ENCODE results near the gene CSF2RB. TPM values are rescaled to one million over a fixed set of nuclear protein-coding genes. Genes with fewer than 3 reads are reported as not detected.

CSF2RB gene
- total RNA-seq, 1 donor from 2014 or later, result not detected

DNA sequence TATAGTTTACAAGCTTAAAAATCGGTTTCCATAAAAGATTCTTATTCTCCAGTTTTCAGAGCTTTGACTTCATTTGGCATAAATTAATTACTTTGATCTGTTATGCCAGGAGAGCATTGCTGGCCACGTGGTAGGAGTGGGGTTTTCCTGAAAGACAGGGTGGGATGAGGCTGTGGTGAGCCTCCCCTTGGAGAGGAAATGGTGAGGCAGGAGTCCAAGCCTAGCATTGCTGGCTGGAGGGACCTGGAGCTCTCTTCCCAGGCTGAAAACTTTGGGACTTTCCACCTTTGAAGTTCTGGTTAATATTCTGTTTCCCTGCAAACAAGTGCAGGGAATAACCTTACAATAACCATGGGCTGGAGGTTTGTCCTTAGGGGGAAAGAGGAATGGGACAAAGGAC is 21.1 kb upstream of the CSF2RB start:
- Histone ChIP-seq H3K36me3 (no peaks in the 10 kb centered on the region), H3K9ac (no peak overlapping the region), H3K79me2 (ENCODE audit: low read depth) (no peaks in the 10 kb centered on the region), H3K4me2 (no peak overlapping the region), H3K27ac (no peak overlapping the region), H3K9me3 (ENCODE audit: low read depth) (no peaks in the 10 kb centered on the region), H2AFZ (replicated peaks) (no peak overlapping the region), H3K4me3 (no peak overlapping the region), H3K27me3 (no peaks in the 10 kb centered on the region), H3F3A (ENCODE audit: low read depth) (no peaks in the 10 kb centered on the region), H4K20me1 (ENCODE audit: low read depth) (no peaks in the 10 kb centered on the region), H3K4me1 (no peaks in the 10 kb centered on the region)
- no peak for TF ChIP-seq EZH2 (IDR thresholded peaks at IDR 0.05)
- no peak for TF ChIP-seq EZH2phosphoT487 (IDR thresholded peaks at IDR 0.05)
- no peak for TF ChIP-seq CTCF (IDR thresholded peaks at IDR 0.05)
- DNase-seq (ENCODE audit: low spot score), result no peak
- Mint-ChIP-seq H3K27me3 (ENCODE audit: insufficient read depth, low read depth) (peaks cover 7% of the 10 kb centered on the region), H3K9me3 (peaks cover 10% of the 10 kb centered on the region), H3K4me1 (no peaks in the 10 kb centered on the region), H3K4me3 (no peak overlapping the region), H3K27ac (no peak overlapping the region), H3K36me3 (peaks cover 2% of the 10 kb centered on the region)

- H3K9me3 Mint-ChIP-seq, result peaks cover 10% of the 10 kb centered on the region
- Histone ChIP-seq H3K27me3 (no peaks in the 10 kb centered on the region), H3K4me3 (no peak overlapping the region), H3K79me2 (ENCODE audit: low read depth) (no peaks in the 10 kb centered on the region), H3K9ac (no peak overlapping the region), H3K9me3 (ENCODE audit: low read depth) (no peaks in the 10 kb centered on the region), H3K36me3 (no peaks in the 10 kb centered on the region), H4K20me1 (ENCODE audit: low read depth) (no peaks in the 10 kb centered on the region), H3K4me1 (no peaks in the 10 kb centered on the region), H2AFZ (replicated peaks) (no peak overlapping the region), H3K27ac (no peak overlapping the region), H3F3A (ENCODE audit: low read depth) (no peaks in the 10 kb centered on the region), H3K4me2 (no peak overlapping the region)
- no peak overlapping the region for H3K27ac Mint-ChIP-seq
- no peaks in the 10 kb centered on the region for H3K4me1 Mint-ChIP-seq
- TF ChIP-seq EZH2 (IDR thresholded peaks at IDR 0.05), result no peak
- no peak for TF ChIP-seq EZH2phosphoT487 (IDR thresholded peaks at IDR 0.05)
- TF ChIP-seq CTCF (IDR thresholded peaks at IDR 0.05), result no peak
- no peak overlapping the region for H3K4me3 Mint-ChIP-seq
- peaks cover 2% of the 10 kb centered on the region for H3K36me3 Mint-ChIP-seq
- peaks cover 12% of the 10 kb centered on the region for H3K27me3 Mint-ChIP-seq (ENCODE audit: insufficient read depth, low read depth)
- no peak for DNase-seq (ENCODE audit: low spot score)
Observed at GRCh38 chr22:36893262-36893661, 20.2 kb upstream of the CSF2RB start.

DNA sequence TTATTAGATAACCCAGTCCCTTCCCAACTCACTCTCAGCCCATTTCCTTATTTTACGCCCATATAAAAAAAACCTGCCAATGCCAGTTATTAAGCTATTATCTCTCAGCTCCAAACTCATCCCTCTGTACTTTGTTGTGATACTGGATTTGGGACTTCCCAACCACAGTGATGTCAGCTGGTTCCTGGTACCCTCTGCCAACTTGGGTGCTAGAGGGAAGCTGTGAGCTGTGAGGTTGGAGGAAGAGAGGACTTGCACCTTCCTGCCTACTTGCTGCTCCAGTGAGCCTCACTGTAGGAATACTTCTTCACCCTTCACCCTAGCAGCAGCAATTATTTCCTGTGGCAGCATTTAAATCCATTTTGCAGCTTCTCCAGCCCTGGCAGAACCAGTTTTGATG is 19.2 kb upstream of the CSF2RB start:
- no peaks in the 10 kb centered on the region for H3K79me2 ChIP-seq (ENCODE audit: low read depth)
- no peaks in the 10 kb centered on the region for H3K36me3 Mint-ChIP-seq
- no peak overlapping the region for H3K9ac ChIP-seq
- H3K27ac ChIP-seq, result no peak overlapping the region
- DNase-seq (ENCODE audit: low spot score), result no peak
- no peaks in the 10 kb centered on the region for H3K4me1 ChIP-seq
- H3K27me3 ChIP-seq, result no peaks in the 10 kb centered on the region
- H3K4me1 Mint-ChIP-seq, result no peaks in the 10 kb centered on the region
- H3K9me3 Mint-ChIP-seq, result peaks cover 8% of the 10 kb centered on the region
- TF ChIP-seq CTCF (IDR thresholded peaks at IDR 0.05) (no peak), EZH2phosphoT487 (IDR thresholded peaks at IDR 0.05) (no peak), EZH2 (IDR thresholded peaks at IDR 0.05) (no peak)
- H3K4me3 Mint-ChIP-seq, result no peak overlapping the region
- H3K36me3 ChIP-seq, result no peaks in the 10 kb centered on the region
- no peaks in the 10 kb centered on the region for H3K9me3 ChIP-seq (ENCODE audit: low read depth)
- H3K4me3 ChIP-seq, result no peak overlapping the region
- no peak overlapping the region for H3K27ac Mint-ChIP-seq
- H4K20me1 ChIP-seq (ENCODE audit: low read depth), result no peaks in the 10 kb centered on the region
- H3K27me3 Mint-ChIP-seq (ENCODE audit: insufficient read depth, low read depth), result peaks cover 10% of the 10 kb centered on the region
- no peak overlapping the region for H2AFZ ChIP-seq (replicated peaks)
- H3F3A ChIP-seq (ENCODE audit: low read depth), result no peaks in the 10 kb centered on the region
- H3K4me2 ChIP-seq, result no peak overlapping the region
